GM19455 (cell line): Measurements from ENCODE around the gene NANS.
"Not testable (repeated sequence)": the region's sequence is repeated elsewhere in the genome, so short reads cannot be mapped to it uniquely, and the experiment has no call there.

Source experiments
- ATAC-seq: cut with Tn5 transposase; IDR thresholded peaks from one replicate; pipeline ENCODE4 v1.9.1; 2021; ENCODE audit not compliant: unreplicated experiment

Gene NANS

GRCh38 chr9:98099346-98099745, 42.8 kb downstream of the NANS start:
- ATAC-seq, result no peak

GRCh38 chr9:98099898-98100297, 43.4 kb downstream of the NANS start:
- ATAC-seq, result no peak

GRCh38 chr9:98100456-98100855, 43.9 kb downstream of the NANS start:
- ATAC-seq, result no peak

GRCh38 chr9:98101416-98101815, 44.9 kb downstream of the NANS start:
- ATAC-seq, result peak; percentile 6

- ATAC-seq, result peak; percentile 98
These were observed 45.3 kb downstream of the NANS start for GRCh38 chr9:98101868-98102273.

GRCh38 chr9:98104445-98104881, 47.9 kb downstream of the NANS start:
- ATAC-seq, result no peak

GRCh38 chr9:98105006-98105405, 48.5 kb downstream of the NANS start:
- no peak for ATAC-seq

- ATAC-seq, result no peak
These were observed 51.4 kb downstream of the NANS start for GRCh38 chr9:98107926-98108325.

GRCh38 chr9:98108531-98109031, 52.0 kb downstream of the NANS start:
- ATAC-seq, result no peak

GRCh38 chr9:98109052-98109451, 52.5 kb downstream of the NANS start:
- ATAC-seq, result no peak

GRCh38 chr9:98117097-98117496, 60.6 kb downstream of the NANS start:
- not testable (repeated sequence) for ATAC-seq

GRCh38 chr9:98117984-98118639, 61.6 kb downstream of the NANS start:
- ATAC-seq, result peak; percentile 39

- peak; percentile 56 for ATAC-seq
These were observed 62.4 kb downstream of the NANS start, which contains the start of gene TRIM14 for GRCh38 chr9:98118640-98119601. TSS of gene TRIM14 (minus strand) at chr9:98119222. CDS start at chr9:98119188, 34 bp downstream.

GRCh38 chr9:98120476-98120875, 63.9 kb downstream of the NANS start:
- ATAC-seq, result no peak

- ATAC-seq, result no peak
These were observed 64.5 kb downstream of the NANS start for GRCh38 chr9:98121058-98121457.

- ATAC-seq, result not testable (repeated sequence)
These were observed 67.6 kb downstream of the NANS start for GRCh38 chr9:98124091-98124490.

- no peak for ATAC-seq
These were observed 68.3 kb downstream of the NANS start for GRCh38 chr9:98124637-98125426.

GRCh38 chr9:98127226-98127625, 70.7 kb downstream of the NANS start:
- no peak for ATAC-seq

- ATAC-seq, result no peak
These were observed 71.8 kb downstream of the NANS start for GRCh38 chr9:98128316-98128715.

GRCh38 chr9:98129451-98129881, 72.9 kb downstream of the NANS start:
- ATAC-seq, result no peak

GRCh38 chr9:98130060-98130459, 73.5 kb downstream of the NANS start:
- ATAC-seq, result not testable (repeated sequence)
